C4-2B (cell line): ENCODE results near the gene DHDH.

Experiments used
- CTCF ChIP-seq: fragments of 450-650 bp; conservative IDR thresholded peaks from 2 replicates; pipeline ENCODE4 v1.5.1; 2017; ENCODE audit warnings: mild to moderate bottlenecking
- ZFX ChIP-seq: fragments of 450-650 bp; IDR thresholded peaks from 2 replicates; pipeline ENCODE4 v1.6.1; 2017

GRCh38 chr19:48933382-48933932 lies at the start of gene DHDH:
- no peak for TF ChIP-seq CTCF
- TF ChIP-seq ZFX: no peak
